ENCODE measurements around the gene MST1R.
"Not testable (repeated sequence)": the region's sequence is repeated elsewhere in the genome, so short reads cannot be mapped to it uniquely, and the experiment has no call there.

Gene MST1R

DNA sequence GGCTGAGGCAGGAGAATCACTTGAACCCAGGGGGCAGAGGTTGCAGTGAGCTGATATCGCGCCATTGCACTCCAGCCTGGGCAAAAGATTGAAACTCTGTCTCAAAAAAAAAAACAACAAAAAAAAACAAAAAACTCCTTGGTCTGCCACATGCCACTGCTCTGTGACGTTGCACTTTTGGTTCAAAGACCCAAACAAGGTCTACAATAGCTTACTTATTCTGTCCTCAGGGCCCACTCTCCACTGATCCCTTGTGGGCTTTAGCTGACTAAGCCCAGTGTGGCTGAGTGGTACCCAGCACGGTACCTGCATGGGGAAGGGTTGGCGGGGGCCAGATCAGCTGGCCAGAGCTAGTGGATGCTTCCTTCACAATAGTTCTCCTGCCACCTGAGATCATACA is 24.1 kb upstream of the MST1R start:
- ChIA-PET POLR2A (interaction anchor here (0.9 to 1.8 kb wide), 3 partner anchors 12 to 72 kb away, joined by 3 to 7 read pairs (median 4); partner anchors contain the start of gene RBM6), CTCF (no interaction called here)
- no peak for DNase-seq (ENCODE audit: extremely low spot score)
- TF ChIP-seq FOXA1 (IDR thresholded peaks at IDR 0.05) (no peak), HDGF (IDR thresholded peaks at IDR 0.05; ENCODE audit: borderline replicate concordance) (no peak), TARDBP (IDR thresholded peaks at IDR 0.05) (no peak), NFRKB (IDR thresholded peaks at IDR 0.05) (no peak), L3MBTL2 (conservative IDR thresholded peaks at IDR 0.05) (no peak), CTBP1 (IDR thresholded peaks at IDR 0.05; ENCODE audit: borderline replicate concordance) (no peak), ZNF384 (IDR thresholded peaks at IDR 0.05) (no peak), ELF4 (IDR thresholded peaks at IDR 0.05) (no peak), SP1 (IDR thresholded peaks at IDR 0.05) (no peak), SUZ12 (IDR thresholded peaks at IDR 0.05) (no peak), FOXK2 (IDR thresholded peaks at IDR 0.05) (no peak), ARNT (IDR thresholded peaks at IDR 0.05) (no peak), BHLHE40 (IDR thresholded peaks at IDR 0.05; ENCODE audit: borderline replicate concordance) (no peak), FOXM1 (IDR thresholded peaks at IDR 0.05; ENCODE audit: borderline replicate concordance) (no peak), LEF1 (IDR thresholded peaks at IDR 0.05; ENCODE audit: borderline replicate concordance) (no peak)
- TF ChIP-seq, protein P1, sequence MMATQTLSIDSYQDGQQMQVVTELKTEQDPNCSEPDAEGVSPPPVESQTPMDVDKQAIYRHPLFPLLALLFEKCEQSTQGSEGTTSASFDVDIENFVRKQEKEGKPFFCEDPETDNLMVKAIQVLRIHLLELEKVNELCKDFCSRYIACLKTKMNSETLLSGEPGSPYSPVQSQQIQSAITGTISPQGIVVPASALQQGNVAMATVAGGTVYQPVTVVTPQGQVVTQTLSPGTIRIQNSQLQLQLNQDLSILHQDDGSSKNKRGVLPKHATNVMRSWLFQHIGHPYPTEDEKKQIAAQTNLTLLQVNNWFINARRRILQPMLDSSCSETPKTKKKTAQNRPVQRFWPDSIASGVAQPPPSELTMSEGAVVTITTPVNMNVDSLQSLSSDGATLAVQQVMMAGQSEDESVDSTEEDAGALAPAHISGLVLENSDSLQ (IDR thresholded peaks at IDR 0.05): no peak

DNA sequence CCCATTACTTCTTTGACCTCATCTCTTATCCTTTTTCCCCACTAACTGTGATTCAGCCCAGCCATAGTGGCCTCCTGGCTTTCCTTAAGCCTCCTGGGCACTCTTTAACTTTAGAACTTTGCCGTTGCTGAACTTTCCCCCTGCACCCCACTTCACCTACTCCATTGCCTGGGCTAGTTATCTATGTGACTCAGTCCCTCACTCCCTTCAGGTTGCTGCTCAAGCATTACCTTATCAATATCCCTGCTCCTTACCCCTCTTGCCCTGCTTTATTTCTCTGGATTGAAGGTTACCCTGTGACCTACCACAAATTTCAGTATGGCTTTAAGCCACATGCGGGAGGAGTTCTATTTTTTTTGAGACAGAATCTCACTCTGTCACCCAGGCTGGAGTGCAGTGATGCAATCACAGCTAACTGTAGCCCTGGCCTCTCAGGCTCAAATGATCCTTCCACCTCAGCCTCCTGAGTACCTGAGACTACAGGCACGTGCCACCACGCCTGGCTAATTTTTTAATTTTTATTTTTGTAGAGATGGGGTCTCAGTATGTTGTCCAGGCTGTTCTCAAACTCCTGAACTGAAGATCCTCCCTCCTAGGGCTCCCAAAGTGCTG is 22.6 kb upstream of the MST1R start:
- ChIA-PET POLR2A (interaction anchor here (1.8 kb wide), 1 partner anchor 14 kb away, joined by 7 read pairs; the partner anchor contains the start of gene RBM6), CTCF (no interaction called here)
- TF ChIP-seq ELF4 (IDR thresholded peaks at IDR 0.05) (no peak), ARNT (IDR thresholded peaks at IDR 0.05) (no peak), L3MBTL2 (conservative IDR thresholded peaks at IDR 0.05) (no peak), FOXA1 (IDR thresholded peaks at IDR 0.05) (no peak), NFRKB (IDR thresholded peaks at IDR 0.05) (no peak), TARDBP (IDR thresholded peaks at IDR 0.05) (no peak), FOXM1 (IDR thresholded peaks at IDR 0.05; ENCODE audit: borderline replicate concordance) (no peak), LEF1 (IDR thresholded peaks at IDR 0.05; ENCODE audit: borderline replicate concordance) (no peak), BHLHE40 (IDR thresholded peaks at IDR 0.05; ENCODE audit: borderline replicate concordance) (no peak), FOXK2 (IDR thresholded peaks at IDR 0.05) (no peak), HDGF (IDR thresholded peaks at IDR 0.05; ENCODE audit: borderline replicate concordance) (no peak), CTBP1 (IDR thresholded peaks at IDR 0.05; ENCODE audit: borderline replicate concordance) (no peak), SP1 (IDR thresholded peaks at IDR 0.05) (no peak), ZNF384 (IDR thresholded peaks at IDR 0.05) (no peak), SUZ12 (IDR thresholded peaks at IDR 0.05) (no peak)
- TF ChIP-seq, protein P1 (IDR thresholded peaks at IDR 0.05): no peak
- no peak for DNase-seq (ENCODE audit: extremely low spot score)

DNA sequence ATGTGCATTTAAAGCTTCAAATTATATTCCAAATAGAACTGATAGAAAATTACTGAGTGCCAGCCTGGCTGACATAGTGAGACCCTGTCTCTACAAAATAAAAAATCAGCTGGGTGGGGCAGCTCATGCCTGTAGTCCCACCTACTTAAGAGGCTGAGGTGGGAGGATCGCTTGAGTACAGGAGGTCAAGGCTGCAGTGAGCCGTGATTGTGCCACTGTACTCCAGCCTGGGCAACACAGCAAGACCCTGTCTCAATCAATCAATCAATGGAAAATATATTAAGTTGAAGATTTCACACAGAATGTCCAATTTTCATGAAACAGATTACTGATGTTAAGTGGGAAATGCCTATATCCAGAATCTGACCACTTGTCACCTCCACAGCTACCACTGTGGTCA is 21.8 kb upstream of the MST1R start:
- CTCF ChIA-PET: interaction anchor here (0.6 kb wide), 1 partner anchor 425 kb away, joined by 3 read pairs; no protein-coding TSS in a partner anchor
- TF ChIP-seq LEF1 (IDR thresholded peaks at IDR 0.05; ENCODE audit: borderline replicate concordance) (no peak), FOXM1 (IDR thresholded peaks at IDR 0.05; ENCODE audit: borderline replicate concordance) (no peak), BHLHE40 (IDR thresholded peaks at IDR 0.05; ENCODE audit: borderline replicate concordance) (no peak), NFRKB (IDR thresholded peaks at IDR 0.05) (no peak), SP1 (IDR thresholded peaks at IDR 0.05) (no peak), FOXK2 (IDR thresholded peaks at IDR 0.05) (no peak), ARNT (IDR thresholded peaks at IDR 0.05) (no peak), CTBP1 (IDR thresholded peaks at IDR 0.05; ENCODE audit: borderline replicate concordance) (no peak), ZNF384 (IDR thresholded peaks at IDR 0.05) (no peak), SUZ12 (IDR thresholded peaks at IDR 0.05) (no peak), L3MBTL2 (conservative IDR thresholded peaks at IDR 0.05) (no peak), HDGF (IDR thresholded peaks at IDR 0.05; ENCODE audit: borderline replicate concordance) (no peak)
- TF ChIP-seq, protein P1 (IDR thresholded peaks at IDR 0.05): no peak
- POLR2A ChIA-PET: interaction anchor here (1.2 to 1.7 kb wide), 2 partner anchors 13 to 15 kb away, joined by 7 to 13 read pairs; partner anchors contain the start of gene RBM6
- DNase-seq (ENCODE audit: extremely low spot score): no peak

GRCh38 chr3:49924683-49925082 is 21.0 kb upstream of the MST1R start:
- DNase-seq (ENCODE audit: extremely low spot score): no peak
- TF ChIP-seq LEF1 (IDR thresholded peaks at IDR 0.05; ENCODE audit: borderline replicate concordance) (no peak), NFRKB (IDR thresholded peaks at IDR 0.05) (no peak), FOXA1 (IDR thresholded peaks at IDR 0.05) (no peak), ARNT (IDR thresholded peaks at IDR 0.05) (no peak), SP1 (IDR thresholded peaks at IDR 0.05) (no peak), CTBP1 (IDR thresholded peaks at IDR 0.05; ENCODE audit: borderline replicate concordance) (no peak), ZNF384 (IDR thresholded peaks at IDR 0.05) (no peak), HDGF (IDR thresholded peaks at IDR 0.05; ENCODE audit: borderline replicate concordance) (no peak)
- POLR2A ChIA-PET: interaction anchor here (1.2 to 1.7 kb wide), 2 partner anchors 12 to 15 kb away, joined by 7 to 13 read pairs; partner anchors contain the start of gene RBM6
- CTCF ChIA-PET: interaction anchor here (0.7 kb wide), 1 partner anchor 17 kb away, joined by 3 read pairs; no protein-coding TSS in a partner anchor

DNA sequence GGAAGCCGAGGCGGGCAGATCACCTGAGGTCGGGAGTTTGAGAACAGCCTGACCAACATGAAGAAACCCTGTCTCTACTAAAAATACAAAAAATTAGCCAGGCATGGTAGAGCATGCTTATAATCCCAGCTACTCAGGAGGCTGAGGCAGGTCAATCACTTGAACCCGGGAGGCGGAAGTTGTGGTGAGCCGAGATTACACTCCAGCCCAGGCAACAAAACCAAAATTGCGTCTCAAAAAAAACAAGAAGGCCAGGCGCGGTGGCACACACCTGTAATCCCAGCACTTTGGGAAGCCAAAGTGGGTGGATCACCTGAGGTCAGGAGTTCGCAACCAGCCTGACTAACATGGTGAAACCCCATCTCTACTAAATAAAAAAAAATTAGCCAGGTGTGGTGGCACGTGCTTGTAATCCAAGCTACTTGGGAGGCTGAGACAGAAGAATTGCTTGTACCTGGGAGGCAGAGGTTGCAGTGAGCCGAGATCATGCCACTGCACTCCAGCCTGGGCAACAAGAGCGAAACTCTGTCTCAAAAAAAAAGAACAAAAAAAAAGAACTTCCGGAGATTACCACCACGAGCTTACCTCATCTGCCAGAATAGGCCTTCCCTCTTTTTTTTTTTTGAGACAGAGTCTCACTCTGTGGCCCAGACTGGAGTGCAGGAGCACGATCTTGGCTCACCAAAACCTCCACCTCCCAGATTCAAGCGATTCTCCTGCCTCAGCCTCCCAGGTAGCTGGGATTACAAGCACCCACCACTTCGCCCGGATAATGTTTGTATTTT is 14.3 kb upstream of the MST1R start:
- DNase-seq (ENCODE audit: extremely low spot score); CTCF ChIA-PET: not testable (repeated sequence)
- POLR2A ChIA-PET: interaction anchor here (1.0 kb wide), 1 partner anchor 12 kb away, joined by 4 read pairs; the partner anchor contains the start of gene MON1A
